H1 (cell line): Measurements from ENCODE around the gene SHISA8.

ENCODE experiments used
- CEBPB ChIP-seq: IDR thresholded peaks from 2 replicates; pipeline ENCODE4 v1.6.1; 2012; ENCODE audit warnings: low read depth, low read length
- CHD1 ChIP-seq: IDR thresholded peaks from 2 replicates; pipeline ENCODE4 v1.6.1; 2012; ENCODE audit warnings: low read depth, low read length, improper control_type of control experiment
- CHD7 ChIP-seq: fragments of 300-600 bp; sonication (generic); IDR thresholded peaks from 2 replicates; pipeline ENCODE4 v1.7.1; 2012; ENCODE audit warnings: low read length, moderate library complexity, mild to moderate bottlenecking, inconsistent platforms; ENCODE audit not compliant: insufficient replicate concordance
- CTCF ChIP-seq, 3 experiments: IDR thresholded peaks; 1 replicate in 2 of 3; 2 replicates in 1 of 3; pipeline versions ENCODE4 v1.5.1 to v1.6.1; 2011; ENCODE audit warnings: low read length in 3 of 3, mild to moderate bottlenecking in 3 of 3, inconsistent platforms in 2 of 3, low read depth in 1 of 3, moderate library complexity in 1 of 3; ENCODE audit not compliant: insufficient read depth in 1 of 3; ENCODE audit errors: control extremely low read depth in 1 of 3
- EP300 ChIP-seq, 2 experiments: IDR thresholded peaks; 1 replicate in 1 of 2; 2 replicates in 1 of 2; pipeline ENCODE4 v1.6.1; 2011 to 2012; ENCODE audit warnings: low read depth in 2 of 2, low read length in 2 of 2, mild to moderate bottlenecking in 2 of 2, borderline replicate concordance in 1 of 2, inconsistent platforms in 1 of 2, moderate library complexity in 1 of 2
- KDM5A ChIP-seq: fragments of 200-600 bp; IDR thresholded peaks from 2 replicates; pipeline ENCODE4 v1.7.1; 2012; ENCODE audit warnings: mild to moderate bottlenecking, low read length, inconsistent platforms, mixed read lengths
- POLR2A ChIP-seq, 2 experiments: IDR thresholded peaks; 1 replicate in 1 of 2; 2 replicates in 1 of 2; pipeline ENCODE4 v1.6.1; 2011; ENCODE audit warnings: low read depth in 2 of 2, low read length in 2 of 2, mild to moderate bottlenecking in 2 of 2; ENCODE audit errors: control extremely low read depth in 1 of 2
- POLR2AphosphoS5 ChIP-seq: IDR thresholded peaks from 2 replicates; pipeline ENCODE4 v1.6.1; 2011; ENCODE audit warnings: low read depth, low read length

GRCh38 chr22:41913040-41913719 is 1.7 kb downstream of the SHISA8 start:
- TF ChIP-seq POLR2A (IDR thresholded peaks at IDR 0.05; ENCODE audit: control extremely low read depth in 1 of 2, low read depth in 2 of 2, low read length in 2 of 2) (no peak), CTCF (IDR thresholded peaks at IDR 0.05; ENCODE audit: control extremely low read depth in 1 of 3, insufficient read depth in 1 of 3, low read depth in 1 of 3, low read length in 3 of 3) (no peak), CHD1 (no peak), EP300 (IDR thresholded peaks at IDR 0.05; ENCODE audit: borderline replicate concordance in 1 of 2, low read depth in 2 of 2, low read length in 2 of 2) (no peak), KDM5A (no peak), CHD7 (no peak), POLR2AphosphoS5 (no peak), CEBPB (no peak)
